KOPT-K1 (cell line): ENCODE data around the gene ASTN2.

ENCODE experiments used
- H3K27ac ChIP-seq: fragments of 200-600 bp; sonication (generic); 2 replicates; pipeline ENCODE4 v1.5.1; 2016; ENCODE audit warnings: antibody characterized with exemption, mild to moderate bottlenecking, low read depth, low read length; ENCODE audit not compliant: poor library complexity, severe bottlenecking
- H3K36me3 ChIP-seq: fragments of 200-600 bp; sonication (generic); 2 replicates; pipeline ENCODE4 v1.5.1; 2017; ENCODE audit warnings: antibody characterized with exemption, mild to moderate bottlenecking, low read length, moderate library complexity; ENCODE audit not compliant: insufficient read depth
- H3K9me3 ChIP-seq: fragments of 200-600 bp; sonication (generic); 2 replicates; pipeline ENCODE4 v1.5.1; 2017; ENCODE audit warnings: antibody characterized with exemption, low read length, mild to moderate bottlenecking; ENCODE audit not compliant: insufficient read depth, poor library complexity, severe bottlenecking

The ASTN2 gene

DNA sequence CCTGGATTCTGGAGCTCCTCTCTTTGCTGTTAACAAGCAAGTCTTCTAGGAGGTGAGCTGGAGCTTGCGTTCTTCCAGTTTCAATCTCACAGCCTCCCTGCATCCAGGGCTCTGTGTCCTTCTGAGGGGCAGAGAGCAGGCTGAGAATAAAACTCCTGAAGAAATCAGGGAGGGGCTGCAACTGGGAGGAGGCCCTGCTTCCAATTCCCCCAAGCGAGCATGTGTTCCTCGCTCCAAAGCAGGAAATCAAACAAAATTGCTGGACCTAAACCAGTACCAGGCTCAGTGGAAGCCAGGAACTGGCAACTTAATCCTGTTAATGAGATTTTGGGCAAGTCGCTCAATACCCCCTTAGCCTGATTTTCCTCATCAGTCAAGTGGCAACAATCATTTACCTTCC, 181.8 kb downstream of the ASTN2 start:
- H3K27ac ChIP-seq, result no peak overlapping the region
- H3K9me3 ChIP-seq, result no peaks in the 10 kb centered on the region
- H3K36me3 ChIP-seq, result no peaks in the 10 kb centered on the region

DNA sequence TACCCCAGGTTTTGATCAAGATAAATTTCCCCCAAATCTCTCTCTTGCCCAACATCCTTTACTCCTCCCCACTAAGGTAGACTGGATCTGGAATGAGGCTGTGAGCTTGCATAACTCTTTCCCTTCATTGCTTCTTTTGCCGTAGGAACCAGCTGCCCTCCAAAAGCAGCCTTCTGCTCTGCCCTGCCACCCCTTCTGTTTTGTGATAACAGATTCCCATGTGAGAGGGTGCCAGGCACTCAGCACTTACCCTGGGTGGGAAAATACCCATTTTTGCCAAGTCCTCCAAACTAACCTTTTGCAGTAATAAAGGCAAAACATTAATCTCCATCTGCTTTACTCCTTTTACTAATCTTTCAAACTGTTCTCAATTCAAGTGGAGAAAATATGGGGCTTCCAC, 182.6 kb downstream of the ASTN2 start:
- Histone ChIP-seq H3K9me3 (no peaks in the 10 kb centered on the region), H3K36me3 (no peaks in the 10 kb centered on the region), H3K27ac (no peak overlapping the region)

DNA sequence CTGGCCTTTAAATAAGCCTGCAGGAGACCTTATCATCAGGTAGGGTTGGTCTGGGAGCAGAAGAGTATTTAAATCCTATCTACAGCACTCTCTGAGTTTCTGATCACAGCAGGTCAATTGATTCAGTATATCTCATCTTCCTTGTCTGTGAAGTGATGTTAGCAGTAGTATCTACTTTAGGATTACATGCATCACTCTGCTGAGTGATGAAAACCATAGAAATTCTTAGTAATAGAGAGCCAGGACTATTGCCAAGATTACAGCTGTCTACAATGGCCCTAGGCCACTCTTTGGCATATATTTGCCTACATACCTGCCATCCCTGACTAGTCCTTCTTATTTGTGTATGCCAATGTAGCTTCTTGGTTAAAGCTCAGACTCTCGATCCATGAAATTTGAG, 183.8 kb downstream of the ASTN2 start:
- H3K36me3 ChIP-seq, result no peaks in the 10 kb centered on the region
- no peaks in the 10 kb centered on the region for H3K9me3 ChIP-seq
- no peak overlapping the region for H3K27ac ChIP-seq

DNA sequence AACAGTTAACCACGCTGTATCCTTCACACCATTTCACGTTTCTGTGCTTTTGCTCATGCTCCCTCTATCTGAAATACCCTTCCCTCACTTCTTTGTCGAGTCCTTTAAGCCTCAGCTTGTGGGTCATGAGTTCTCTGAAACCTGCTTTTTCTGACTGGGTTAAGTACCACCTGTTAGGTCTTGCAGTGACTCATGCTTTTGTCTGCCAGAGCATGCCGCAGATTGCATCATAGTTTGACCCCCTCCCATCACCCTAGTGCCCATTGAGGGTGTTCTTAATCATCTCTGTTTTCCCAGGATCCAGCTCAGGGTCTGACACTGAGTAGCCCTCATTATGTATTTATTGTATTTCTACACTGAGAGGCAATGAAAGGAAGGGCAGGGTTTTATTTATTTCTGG, 190.2 kb downstream of the ASTN2 start:
- no peak overlapping the region for H3K27ac ChIP-seq
- no peaks in the 10 kb centered on the region for H3K9me3 ChIP-seq
- no peaks in the 10 kb centered on the region for H3K36me3 ChIP-seq

DNA sequence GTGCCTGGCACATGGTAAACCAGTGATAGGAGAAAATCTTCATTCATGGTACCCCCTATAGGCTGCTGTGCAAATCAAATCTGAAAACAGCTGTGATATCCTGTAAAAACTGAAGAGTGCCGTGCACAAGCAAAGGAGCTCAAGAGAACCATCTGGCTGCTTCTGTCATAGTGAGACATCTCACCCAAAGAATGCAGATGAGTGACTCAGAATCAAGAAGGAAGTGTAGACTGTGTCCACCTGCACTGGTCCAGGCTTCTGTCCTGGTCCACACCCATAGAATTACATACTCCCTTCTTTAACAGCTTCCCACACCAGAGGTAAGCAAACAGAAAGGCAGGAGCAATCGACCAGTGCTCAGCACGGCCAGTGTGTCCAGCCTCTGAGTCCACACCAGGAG, 195.9 kb downstream of the ASTN2 start:
- H3K36me3 ChIP-seq, result no peaks in the 10 kb centered on the region
- no peak overlapping the region for H3K27ac ChIP-seq
- H3K9me3 ChIP-seq, result no peaks in the 10 kb centered on the region

DNA sequence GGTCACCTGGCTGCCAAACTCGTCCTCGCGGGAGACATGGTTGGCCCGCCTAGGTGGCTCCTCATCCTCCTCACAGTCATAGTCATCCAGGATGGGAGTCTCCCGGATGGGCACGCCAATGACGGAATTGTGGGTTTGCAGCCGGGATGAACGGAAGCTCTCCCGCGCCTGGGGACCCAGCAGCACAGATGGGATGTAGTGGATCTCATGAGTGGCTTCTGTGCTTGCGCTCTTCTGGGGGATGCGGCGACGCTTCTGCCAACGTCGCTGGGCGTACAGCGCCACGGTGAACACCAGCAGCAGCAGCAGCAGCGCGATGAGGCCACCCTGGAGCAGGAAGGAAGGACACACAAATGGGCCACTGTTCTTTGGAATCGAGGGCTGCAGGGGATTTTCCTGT, 200.4 kb downstream of the ASTN2 start:
- Histone ChIP-seq H3K36me3 (no peaks in the 10 kb centered on the region), H3K9me3 (no peaks in the 10 kb centered on the region), H3K27ac (no peak overlapping the region)

DNA sequence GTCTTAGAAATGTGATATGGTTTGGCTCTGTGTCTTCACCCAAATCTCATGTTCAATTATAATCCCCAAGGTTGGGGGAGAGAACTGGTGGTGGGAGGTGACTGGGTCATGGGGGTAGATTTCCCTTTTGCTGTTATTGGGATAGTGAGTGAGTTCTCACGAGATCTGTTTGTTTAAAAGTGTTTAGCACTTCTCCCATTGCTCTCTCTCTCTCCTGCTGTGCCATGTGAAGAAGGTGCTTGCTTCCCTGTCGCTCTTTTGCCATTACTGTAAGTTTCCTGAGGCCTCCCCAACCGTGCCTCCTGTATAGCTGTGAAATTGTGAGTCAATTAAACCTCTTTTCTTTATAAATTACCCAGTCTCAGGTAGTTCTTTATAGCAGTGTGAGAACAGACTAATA, 203.6 kb downstream of the ASTN2 start:
- Histone ChIP-seq H3K9me3 (no peaks in the 10 kb centered on the region), H3K36me3 (no peaks in the 10 kb centered on the region), H3K27ac (no peak overlapping the region)

DNA sequence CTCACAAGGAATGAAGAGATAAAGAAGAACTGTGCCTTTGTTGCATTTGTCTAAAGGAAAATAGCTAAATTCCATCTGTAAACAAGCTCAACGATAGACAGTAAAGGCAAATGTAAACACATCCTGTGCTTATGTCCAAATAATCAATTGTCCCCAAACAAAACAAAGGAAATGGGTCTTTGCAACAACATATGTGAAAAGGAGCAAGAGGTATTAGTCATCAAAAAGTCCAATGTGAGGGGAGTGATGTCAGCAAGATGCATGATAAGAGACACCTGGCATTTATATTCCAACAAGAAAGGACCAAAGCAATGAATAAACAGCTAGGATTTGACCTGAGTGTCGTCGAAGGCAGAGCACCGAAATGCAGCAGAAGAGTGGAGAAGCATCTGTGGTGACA, 209.1 kb downstream of the ASTN2 start:
- no peak overlapping the region for H3K27ac ChIP-seq
- H3K36me3 ChIP-seq, result no peaks in the 10 kb centered on the region

DNA sequence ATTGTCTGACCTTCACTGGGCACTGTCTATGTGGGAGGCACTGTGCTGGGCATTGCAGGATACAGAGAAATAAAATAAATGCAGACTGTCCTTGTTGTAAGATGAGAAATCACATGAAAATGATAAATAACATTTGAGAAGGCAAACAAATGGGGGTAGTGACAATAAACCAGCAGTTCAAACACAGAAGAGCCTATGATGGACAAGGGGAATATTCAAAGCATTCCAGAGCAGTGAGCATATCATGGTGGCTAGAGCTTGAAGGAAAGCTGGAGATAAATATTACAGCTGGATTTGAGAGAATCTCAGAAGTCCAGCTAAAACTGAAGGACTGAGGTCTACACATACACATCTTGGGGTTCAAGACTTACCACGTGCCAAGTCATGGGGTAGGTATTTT, 209.9 kb downstream of the ASTN2 start:
- no peaks in the 10 kb centered on the region for H3K9me3 ChIP-seq
- H3K36me3 ChIP-seq, result no peaks in the 10 kb centered on the region
- no peak overlapping the region for H3K27ac ChIP-seq

More for the DNA sequence above, 209.1 kb downstream of the ASTN2 start:
- no peaks in the 10 kb centered on the region for H3K9me3 ChIP-seq

DNA sequence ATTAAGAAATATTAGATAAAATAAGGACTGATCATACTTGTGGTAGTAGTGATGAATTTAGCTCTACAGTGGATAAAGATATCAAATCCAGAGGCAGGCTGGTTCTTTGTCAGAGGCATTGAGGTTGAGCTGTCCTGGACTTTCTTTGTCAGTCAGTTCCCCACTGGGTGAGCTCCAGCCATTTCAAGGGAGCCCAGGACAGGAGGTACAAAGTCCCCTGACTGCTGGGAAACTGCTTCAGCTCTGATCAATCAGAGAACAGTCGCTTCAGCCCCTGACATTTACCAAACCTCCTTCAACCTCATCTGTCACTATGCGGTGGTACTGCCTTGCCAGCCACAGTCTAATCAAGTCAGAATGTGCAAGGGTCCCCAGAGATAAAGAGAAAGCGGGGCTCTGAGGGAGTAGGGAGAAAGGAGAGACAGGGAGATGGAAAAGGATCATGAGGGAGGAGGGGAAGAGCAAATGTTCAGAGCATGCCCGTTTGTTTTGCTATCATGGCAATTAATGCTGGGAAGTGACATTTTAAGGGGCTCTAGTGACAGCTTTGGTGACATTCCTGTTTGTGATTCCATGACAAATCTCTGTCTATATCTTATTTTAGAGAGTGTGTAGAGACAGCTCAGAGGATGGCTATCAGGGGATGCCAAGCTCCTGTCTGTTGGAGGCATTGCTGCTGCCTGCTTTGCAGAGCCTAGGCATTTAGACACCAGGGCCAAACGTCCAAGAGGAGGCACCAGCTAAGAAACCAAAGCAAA, 223.2 kb downstream of the ASTN2 start:
- H3K27ac ChIP-seq, result no peak overlapping the region
- H3K9me3 ChIP-seq, result no peaks in the 10 kb centered on the region
- H3K36me3 ChIP-seq, result no peaks in the 10 kb centered on the region

DNA sequence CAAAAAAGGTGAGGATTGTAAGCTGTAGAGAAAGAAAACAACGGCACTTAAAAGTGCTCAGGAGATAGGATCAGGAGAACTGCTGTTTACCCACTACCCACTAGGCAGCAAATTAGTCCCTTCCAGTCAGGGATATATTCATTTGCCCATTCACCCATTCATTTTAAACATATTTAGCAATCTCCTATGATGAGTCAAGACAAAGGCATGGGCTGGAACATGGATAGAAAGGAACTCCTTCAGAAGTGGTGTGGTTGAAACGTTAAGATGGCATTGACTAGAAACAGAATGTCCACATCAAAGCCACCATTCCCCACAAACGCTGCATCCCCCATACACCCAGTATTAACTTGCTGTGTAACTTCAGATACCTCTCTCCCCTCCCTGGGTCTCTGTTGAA, 225.7 kb downstream of the ASTN2 start:
- H3K9me3 ChIP-seq, result no peaks in the 10 kb centered on the region
- H3K36me3 ChIP-seq, result no peaks in the 10 kb centered on the region
- H3K27ac ChIP-seq, result no peak overlapping the region

DNA sequence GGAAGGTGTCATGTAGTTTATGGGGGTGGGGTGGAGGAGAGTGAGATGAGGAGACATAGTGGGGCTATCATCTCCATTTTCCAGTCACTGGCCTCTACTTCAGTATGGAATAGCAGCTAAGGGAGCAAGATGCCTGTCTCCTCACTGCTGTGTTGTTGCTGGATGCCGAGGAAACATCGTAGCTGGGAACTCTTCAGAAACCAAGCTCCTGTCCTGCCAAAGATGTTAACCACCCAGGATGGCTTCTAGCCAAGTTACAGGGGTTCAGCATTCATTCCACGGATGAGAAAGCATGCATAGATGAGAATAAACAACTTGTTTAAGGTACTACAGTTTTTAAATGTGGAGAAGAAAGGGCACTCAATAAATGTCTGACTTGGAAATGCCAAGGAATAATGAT, 226.5 kb downstream of the ASTN2 start:
- no peaks in the 10 kb centered on the region for H3K36me3 ChIP-seq
- H3K9me3 ChIP-seq, result no peaks in the 10 kb centered on the region
- H3K27ac ChIP-seq, result no peak overlapping the region

DNA sequence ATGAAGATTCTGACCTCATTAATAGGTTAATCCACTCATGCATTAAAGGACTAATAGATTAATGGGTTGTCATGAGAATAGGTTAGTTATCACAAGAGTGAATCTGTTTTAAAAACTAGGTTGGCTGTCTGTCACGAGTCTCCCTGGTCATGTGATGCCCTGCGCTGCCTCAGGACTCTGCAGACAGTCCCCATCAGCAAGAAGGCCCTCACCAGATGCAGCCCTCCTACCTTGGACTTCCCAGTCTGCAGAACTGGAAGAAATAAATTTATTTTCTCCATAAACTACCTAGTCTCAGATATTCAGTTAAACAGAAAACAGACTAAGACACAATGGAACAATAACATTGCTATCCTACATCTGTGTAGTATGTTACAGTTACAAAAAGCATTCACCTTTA, 227.4 kb downstream of the ASTN2 start:
- Histone ChIP-seq H3K36me3 (no peaks in the 10 kb centered on the region), H3K9me3 (no peaks in the 10 kb centered on the region), H3K27ac (no peak overlapping the region)

DNA sequence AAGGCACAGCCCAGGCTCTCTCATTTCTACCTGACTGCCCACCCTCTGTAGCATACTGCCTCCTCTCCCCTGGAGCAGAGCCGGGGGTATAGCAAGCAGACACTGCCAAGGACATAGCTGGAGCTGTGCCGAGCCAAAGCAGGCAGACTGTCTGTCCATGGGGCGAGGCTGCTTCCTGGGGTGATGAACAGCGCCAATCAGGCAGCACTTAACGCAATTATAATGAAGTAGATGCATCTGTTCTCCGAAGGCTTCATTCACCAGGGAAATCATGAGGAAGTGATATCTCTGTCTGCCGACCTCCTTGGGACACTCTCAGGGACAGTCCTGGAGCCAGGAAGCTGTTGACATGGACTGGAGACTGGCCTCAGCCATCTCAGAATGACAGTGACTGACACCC, 230.7 kb downstream of the ASTN2 start:
- Histone ChIP-seq H3K36me3 (no peaks in the 10 kb centered on the region), H3K27ac (no peak overlapping the region)

DNA sequence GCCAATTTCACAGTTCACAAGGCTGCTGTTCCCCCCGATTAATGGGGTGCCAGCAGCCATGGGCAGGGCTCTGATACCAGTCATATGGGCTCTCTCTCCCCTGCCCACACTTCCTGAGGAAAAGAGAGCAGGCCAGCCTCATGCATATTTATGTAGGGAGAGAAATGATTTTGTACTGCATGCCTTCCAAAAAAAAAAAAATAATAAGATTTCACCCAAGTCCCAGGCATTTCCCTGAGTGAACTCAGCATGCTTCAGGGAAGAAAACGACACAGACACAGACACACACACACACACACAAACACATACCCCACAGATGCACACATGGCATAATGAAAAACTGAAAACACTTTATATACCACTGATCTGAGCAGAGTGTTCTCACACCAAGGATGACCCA, 232.8 kb downstream of the ASTN2 start:
- H3K36me3 ChIP-seq, result no peaks in the 10 kb centered on the region
- H3K27ac ChIP-seq, result no peak overlapping the region
- no peaks in the 10 kb centered on the region for H3K9me3 ChIP-seq

More for the DNA sequence above, 230.7 kb downstream of the ASTN2 start:
- no peaks in the 10 kb centered on the region for H3K9me3 ChIP-seq

DNA sequence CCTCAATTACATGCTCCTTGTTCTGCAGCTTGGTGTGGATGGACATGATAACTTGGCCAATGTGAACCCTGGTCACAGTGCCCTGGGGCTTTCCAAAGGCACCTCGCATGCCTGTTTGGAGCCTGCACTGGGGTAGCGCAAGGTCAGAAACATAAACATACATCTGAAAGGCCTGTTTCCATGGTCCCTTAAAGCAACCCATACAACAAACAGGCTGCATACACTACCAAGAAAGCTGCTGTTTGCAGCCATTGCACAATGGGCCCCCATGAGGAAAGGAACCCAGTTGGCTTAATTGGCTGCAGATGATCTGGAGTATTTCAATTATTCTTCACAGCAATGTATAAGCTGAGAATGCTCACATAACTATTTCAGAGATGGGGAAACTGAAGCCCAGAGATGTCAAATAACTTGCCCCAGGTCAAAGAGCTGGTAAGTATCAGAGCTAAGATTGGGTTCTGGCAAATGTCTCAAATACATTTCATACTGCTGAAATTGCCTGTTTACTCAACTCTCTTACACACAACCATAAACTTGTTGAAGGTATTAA, 233.9 kb downstream of the ASTN2 start:
- no peaks in the 10 kb centered on the region for H3K9me3 ChIP-seq
- no peak overlapping the region for H3K27ac ChIP-seq
- no peaks in the 10 kb centered on the region for H3K36me3 ChIP-seq
